NCI-H1092 (cell line): ENCODE data around the gene MGMT.
"Not testable (repeated sequence)": the region's sequence is repeated elsewhere in the genome, so short reads cannot be mapped to it uniquely, and the experiment has no call there.

Experiments
- DNase-seq: peaks from one replicate; lab custom pipeline; 2025; lab: John Stamatoyannopoulos, UW

The MGMT gene

GRCh38 chr10:129466703-129467358 is at the start of gene MGMT:
TSS of gene MGMT (plus strand) at chr10:129467241.
- DNase-seq = no peak

- DNase-seq = no peak
Measured at GRCh38 chr10:129417870-129418269, 49.2 kb upstream of the MGMT start.

GRCh38 chr10:129418496-129419225 is 48.4 kb upstream of the MGMT start:
- DNase-seq = no peak

- no peak for DNase-seq
Measured at GRCh38 chr10:129419397-129419796, 47.6 kb upstream of the MGMT start.

- DNase-seq = no peak
Measured at GRCh38 chr10:129421399-129422010, 45.5 kb upstream of the MGMT start.

GRCh38 chr10:129424978-129425377 is 42.1 kb upstream of the MGMT start:
- DNase-seq = no peak

GRCh38 chr10:129426606-129427005 is 40.4 kb upstream of the MGMT start:
- DNase-seq = no peak

GRCh38 chr10:129433266-129433665 is 33.8 kb upstream of the MGMT start:
- DNase-seq = no peak

- DNase-seq = not testable (repeated sequence)
Measured at GRCh38 chr10:129435724-129436123, 31.3 kb upstream of the MGMT start.

- DNase-seq = no peak
Measured at GRCh38 chr10:129438024-129438423, 29.0 kb upstream of the MGMT start.

- DNase-seq = no peak
Measured at GRCh38 chr10:129440247-129440646, 26.8 kb upstream of the MGMT start.

- DNase-seq = no peak
Measured at GRCh38 chr10:129440722-129441316, 26.2 kb upstream of the MGMT start.

GRCh38 chr10:129441372-129442009 is 25.6 kb upstream of the MGMT start:
- DNase-seq = no peak

- no peak for DNase-seq
Measured at GRCh38 chr10:129442866-129443265, 24.2 kb upstream of the MGMT start.

GRCh38 chr10:129444359-129444758 is 22.7 kb upstream of the MGMT start:
- DNase-seq = no peak

GRCh38 chr10:129445436-129446182 is 21.4 kb upstream of the MGMT start:
- DNase-seq = no peak

- no peak for DNase-seq
Measured at GRCh38 chr10:129446183-129446581, 20.9 kb upstream of the MGMT start.

GRCh38 chr10:129447486-129447885 is 19.6 kb upstream of the MGMT start:
- no peak for DNase-seq

GRCh38 chr10:129448086-129448485 is 19.0 kb upstream of the MGMT start:
- no peak for DNase-seq

- no peak for DNase-seq
Measured at GRCh38 chr10:129448539-129448938, 18.5 kb upstream of the MGMT start.

GRCh38 chr10:129449893-129450292 is 17.1 kb upstream of the MGMT start:
- DNase-seq = no peak

GRCh38 chr10:129450391-129450790 is 16.6 kb upstream of the MGMT start:
- no peak for DNase-seq
